ENCODE measurements around the gene TMEM53.

Gene TMEM53

GRCh38 chr1:44605914-44606615 lies 68.2 kb downstream of the TMEM53 start:
- Histone ChIP-seq H3K4me3 (ENCODE audit: low read length) (no peak overlapping the region), H3K9me3 (replicated peaks; ENCODE audit: low read length) (no peaks in the 10 kb centered on the region), H3K27me3 (ENCODE audit: control insufficient read depth, insufficient read depth, low read length) (peaks cover 42% of the 10 kb centered on the region), H3K4me1 (ENCODE audit: control insufficient read depth, insufficient read depth, low read length) (no peaks in the 10 kb centered on the region), H3K36me3 (ENCODE audit: insufficient read depth, low read length) (no peaks in the 10 kb centered on the region), H3K4me2 (ENCODE audit: low read length) (no peak overlapping the region), H3K9ac (ENCODE audit: low read depth, low read length) (no peak overlapping the region)

GRCh38 chr1:44604157-44604955 lies 69.9 kb downstream of the TMEM53 start:
- no peaks in the 10 kb centered on the region for H3K36me3 ChIP-seq (ENCODE audit: insufficient read depth, low read length)
- H3K27me3 ChIP-seq (ENCODE audit: control insufficient read depth, insufficient read depth, low read length): peaks cover 57% of the 10 kb centered on the region
- H3K9ac ChIP-seq (ENCODE audit: low read depth, low read length): no peak overlapping the region
- H3K4me3 ChIP-seq (ENCODE audit: low read length): no peak overlapping the region
- no peaks in the 10 kb centered on the region for H3K9me3 ChIP-seq (replicated peaks; ENCODE audit: low read length)
- H3K4me2 ChIP-seq (ENCODE audit: low read length): no peak overlapping the region
- H3K4me1 ChIP-seq (ENCODE audit: control insufficient read depth, insufficient read depth, low read length): no peaks in the 10 kb centered on the region

GRCh38 chr1:44603718-44604117 lies 70.6 kb downstream of the TMEM53 start:
- Histone ChIP-seq H3K36me3 (ENCODE audit: insufficient read depth, low read length) (no peaks in the 10 kb centered on the region), H3K4me2 (ENCODE audit: low read length) (no peak overlapping the region), H3K9ac (ENCODE audit: low read depth, low read length) (no peak overlapping the region), H3K4me1 (ENCODE audit: control insufficient read depth, insufficient read depth, low read length) (no peaks in the 10 kb centered on the region), H3K9me3 (replicated peaks; ENCODE audit: low read length) (no peaks in the 10 kb centered on the region), H3K27me3 (ENCODE audit: control insufficient read depth, insufficient read depth, low read length) (peaks cover 56% of the 10 kb centered on the region), H3K4me3 (ENCODE audit: low read length) (no peak overlapping the region)

Small RNA genes within 50 kb of the gene (small RNA-seq; reads per million reads assigned to genes)
- gene RNU5F-1: 143 reads per million, percentile 97 among the genes with 10 or more reads in this experiment
